Ovary (tissue), 3 donors: ENCODE results near the gene CCT4.

Experiments
- POLR2A ChIP-seq: fragments of 450-650 bp; IDR thresholded peaks from one replicate; pipeline ENCODE4 v1.6.1; 2017; ENCODE audit warnings: antibody characterized with exemption, mild to moderate bottlenecking, moderate library complexity
- TF ChIP-seq, protein P1 (sequence below), 3 donors: fragments of 450-650 bp in 2 of 3; fragments of 200-600 bp in 1 of 3; IDR thresholded peaks; one replicate each; pipeline versions ENCODE4 v1.5.1 to v1.8.0; 2016 to 2022; ENCODE audit warnings: antibody characterized with exemption in 3 of 3, mild to moderate bottlenecking in 1 of 3
- donor health status: DM: no; HTN: no; CAD: no.

DNA sequence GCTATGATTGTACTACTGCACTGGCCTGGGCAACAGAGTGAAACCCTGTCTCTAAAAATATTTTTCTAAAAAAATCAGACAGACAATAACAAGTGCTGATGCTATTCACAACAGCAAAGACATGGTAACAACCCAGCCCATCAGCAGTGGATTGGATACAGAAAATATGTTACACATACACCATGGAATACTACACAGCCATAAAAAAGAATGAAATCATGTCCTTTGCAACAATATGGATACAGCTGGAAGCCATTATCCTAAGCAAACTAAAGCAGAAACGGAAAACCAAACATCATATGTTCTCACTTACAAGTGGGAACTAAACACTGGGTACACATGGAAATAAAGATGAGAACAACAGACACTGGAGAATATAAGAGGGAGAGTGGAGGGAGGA, 54.5 kb downstream of the CCT4 start:
- TF ChIP-seq, protein P1, sequence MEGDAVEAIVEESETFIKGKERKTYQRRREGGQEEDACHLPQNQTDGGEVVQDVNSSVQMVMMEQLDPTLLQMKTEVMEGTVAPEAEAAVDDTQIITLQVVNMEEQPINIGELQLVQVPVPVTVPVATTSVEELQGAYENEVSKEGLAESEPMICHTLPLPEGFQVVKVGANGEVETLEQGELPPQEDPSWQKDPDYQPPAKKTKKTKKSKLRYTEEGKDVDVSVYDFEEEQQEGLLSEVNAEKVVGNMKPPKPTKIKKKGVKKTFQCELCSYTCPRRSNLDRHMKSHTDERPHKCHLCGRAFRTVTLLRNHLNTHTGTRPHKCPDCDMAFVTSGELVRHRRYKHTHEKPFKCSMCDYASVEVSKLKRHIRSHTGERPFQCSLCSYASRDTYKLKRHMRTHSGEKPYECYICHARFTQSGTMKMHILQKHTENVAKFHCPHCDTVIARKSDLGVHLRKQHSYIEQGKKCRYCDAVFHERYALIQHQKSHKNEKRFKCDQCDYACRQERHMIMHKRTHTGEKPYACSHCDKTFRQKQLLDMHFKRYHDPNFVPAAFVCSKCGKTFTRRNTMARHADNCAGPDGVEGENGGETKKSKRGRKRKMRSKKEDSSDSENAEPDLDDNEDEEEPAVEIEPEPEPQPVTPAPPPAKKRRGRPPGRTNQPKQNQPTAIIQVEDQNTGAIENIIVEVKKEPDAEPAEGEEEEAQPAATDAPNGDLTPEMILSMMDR (IDR thresholded peaks at IDR 0.05), result no peak
- no peak for TF ChIP-seq POLR2A
